Loucy (cell line): Measurements from ENCODE around the gene TRPM1.

Source experiments
- EZH2phosphoT487 ChIP-seq: fragments of 200-600 bp; IDR thresholded peaks from 2 replicates; pipeline ENCODE4 v1.6.1; 2018; ENCODE audit warnings: antibody characterized with exemption, mild to moderate bottlenecking, moderate library complexity, borderline replicate concordance
- TF ChIP-seq, protein P1 (sequence below): fragments of 200-600 bp; sonication (generic); conservative IDR thresholded peaks from 2 replicates; pipeline ENCODE4 v1.5.1; 2014; ENCODE audit warnings: mild to moderate bottlenecking, antibody characterized with exemption, low read length

DNA sequence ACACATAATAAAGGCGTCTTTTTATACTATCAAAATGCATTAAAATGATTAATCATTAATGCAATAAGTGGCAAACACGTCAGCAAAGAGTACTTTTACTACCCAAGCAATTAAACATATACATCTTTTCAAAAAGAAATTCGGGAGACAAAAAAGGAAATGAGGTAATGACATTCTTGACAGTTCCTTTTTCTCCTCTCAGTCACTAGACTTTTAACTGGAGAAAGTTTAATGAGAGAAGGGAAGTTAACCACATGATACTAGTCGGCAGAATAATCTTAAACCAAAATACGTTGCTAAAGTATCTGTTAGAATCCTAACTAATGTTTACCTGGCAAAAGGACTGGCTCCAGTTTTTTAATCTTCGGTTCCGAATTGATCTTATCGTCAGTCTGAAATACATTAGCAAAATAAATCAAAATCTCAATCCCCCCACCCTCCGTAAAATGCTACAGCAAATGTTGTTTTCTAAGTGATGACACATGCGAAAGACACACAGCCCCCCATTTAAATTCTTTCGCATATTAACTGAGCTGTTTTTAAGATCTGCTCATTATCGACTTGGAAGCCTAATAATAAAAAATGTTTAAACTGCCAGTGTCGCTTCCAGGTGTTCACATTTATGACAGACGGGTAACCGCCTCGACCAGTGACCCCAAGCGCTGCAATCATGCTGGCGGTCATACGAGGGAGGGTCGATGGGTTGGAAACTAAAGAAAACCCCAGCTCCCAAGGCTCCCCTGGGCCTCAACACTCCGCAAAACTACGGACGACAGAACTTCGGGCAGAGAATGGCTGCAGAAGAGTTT lies 110.9 kb downstream of the TRPM1 start:
- TF ChIP-seq, protein P1, sequence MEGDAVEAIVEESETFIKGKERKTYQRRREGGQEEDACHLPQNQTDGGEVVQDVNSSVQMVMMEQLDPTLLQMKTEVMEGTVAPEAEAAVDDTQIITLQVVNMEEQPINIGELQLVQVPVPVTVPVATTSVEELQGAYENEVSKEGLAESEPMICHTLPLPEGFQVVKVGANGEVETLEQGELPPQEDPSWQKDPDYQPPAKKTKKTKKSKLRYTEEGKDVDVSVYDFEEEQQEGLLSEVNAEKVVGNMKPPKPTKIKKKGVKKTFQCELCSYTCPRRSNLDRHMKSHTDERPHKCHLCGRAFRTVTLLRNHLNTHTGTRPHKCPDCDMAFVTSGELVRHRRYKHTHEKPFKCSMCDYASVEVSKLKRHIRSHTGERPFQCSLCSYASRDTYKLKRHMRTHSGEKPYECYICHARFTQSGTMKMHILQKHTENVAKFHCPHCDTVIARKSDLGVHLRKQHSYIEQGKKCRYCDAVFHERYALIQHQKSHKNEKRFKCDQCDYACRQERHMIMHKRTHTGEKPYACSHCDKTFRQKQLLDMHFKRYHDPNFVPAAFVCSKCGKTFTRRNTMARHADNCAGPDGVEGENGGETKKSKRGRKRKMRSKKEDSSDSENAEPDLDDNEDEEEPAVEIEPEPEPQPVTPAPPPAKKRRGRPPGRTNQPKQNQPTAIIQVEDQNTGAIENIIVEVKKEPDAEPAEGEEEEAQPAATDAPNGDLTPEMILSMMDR: no peak; the same call in 1 of the 2 replicates
- no peak for TF ChIP-seq EZH2phosphoT487
